ENCODE measurements around the gene GSTM2.
"Not testable (repeated sequence)": the region's sequence is repeated elsewhere in the genome, so short reads cannot be mapped to it uniquely, and the experiment has no call there.

The GSTM2 gene

DNA sequence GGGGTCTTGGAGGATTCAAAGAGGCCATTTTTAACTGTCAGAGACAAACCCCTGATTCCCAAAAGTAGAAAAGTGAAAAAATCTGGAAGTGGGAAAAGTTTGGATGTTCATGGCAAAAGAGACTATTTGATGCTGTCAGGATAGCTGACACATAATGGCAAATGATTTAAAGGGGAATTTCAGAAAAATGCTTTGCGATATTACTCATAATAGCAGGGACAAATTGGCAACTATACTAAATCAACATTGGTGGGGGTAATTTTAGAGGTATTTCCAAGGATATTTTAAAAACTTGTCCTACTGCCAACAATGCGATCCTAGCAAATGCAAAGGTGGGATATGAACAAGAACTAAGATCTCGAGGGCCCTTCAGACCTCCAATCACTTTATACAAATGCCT is 17.2 kb upstream of the GSTM2 start:
- DNase-seq, result no peak

DNA sequence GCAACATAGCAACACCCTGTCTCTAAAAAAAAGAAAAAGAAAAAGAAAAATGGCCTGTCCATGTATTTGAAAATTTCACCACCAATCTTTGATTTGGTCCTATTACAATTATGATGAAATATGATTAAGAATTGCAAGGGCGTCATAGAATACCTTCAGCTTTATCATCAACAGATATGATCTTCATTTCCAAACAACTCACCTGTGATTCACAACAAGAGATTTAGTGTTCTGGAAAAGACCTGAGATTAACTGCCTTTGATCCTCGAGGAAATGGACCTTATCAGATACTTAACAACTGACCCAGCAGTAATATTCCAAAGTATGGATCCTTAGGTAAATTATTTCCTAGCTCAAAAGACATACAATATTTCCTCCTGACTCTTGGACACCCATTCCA is 15.5 kb upstream of the GSTM2 start:
- DNase-seq, result no peak

DNA sequence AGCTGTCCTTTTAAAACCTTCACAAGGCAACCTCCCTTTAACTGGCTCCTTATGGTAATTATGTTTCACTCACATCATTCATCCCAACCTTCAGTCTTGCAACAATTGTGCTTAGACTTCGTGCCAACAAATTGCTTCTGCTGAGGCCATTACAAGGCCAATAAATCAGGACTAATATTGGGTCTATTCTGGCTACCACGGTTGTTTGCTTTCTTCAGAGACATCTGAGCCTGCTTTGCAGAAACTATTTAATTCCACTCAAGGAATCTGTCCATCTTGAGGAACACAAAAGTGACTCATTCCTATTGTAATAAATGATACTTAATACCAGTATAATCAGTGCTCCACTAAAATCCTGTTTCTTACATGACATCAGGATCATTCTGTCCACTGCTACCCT is 14.6 kb upstream of the GSTM2 start:
- DNase-seq, result no peak

DNA sequence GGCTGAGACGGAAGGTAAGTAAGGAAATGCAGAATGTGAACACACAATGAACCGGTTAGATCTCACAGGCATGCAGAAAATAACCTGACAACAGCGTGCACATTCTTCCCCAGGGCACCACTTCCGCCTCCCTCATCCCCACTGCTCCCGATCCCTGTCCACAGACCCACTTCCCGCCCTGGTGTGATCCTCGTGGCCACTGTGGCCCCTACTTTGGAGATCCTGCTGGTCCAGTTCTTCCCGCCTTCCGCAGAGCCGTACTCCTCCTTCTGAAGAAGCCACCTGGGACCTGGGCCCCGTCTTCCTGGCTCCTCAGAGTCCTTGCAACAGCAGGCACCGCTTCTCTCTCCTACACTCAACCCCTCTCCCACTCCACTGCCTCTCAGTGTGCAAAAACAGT is 13.3 kb upstream of the GSTM2 start:
- DNase-seq, result no peak

DNA sequence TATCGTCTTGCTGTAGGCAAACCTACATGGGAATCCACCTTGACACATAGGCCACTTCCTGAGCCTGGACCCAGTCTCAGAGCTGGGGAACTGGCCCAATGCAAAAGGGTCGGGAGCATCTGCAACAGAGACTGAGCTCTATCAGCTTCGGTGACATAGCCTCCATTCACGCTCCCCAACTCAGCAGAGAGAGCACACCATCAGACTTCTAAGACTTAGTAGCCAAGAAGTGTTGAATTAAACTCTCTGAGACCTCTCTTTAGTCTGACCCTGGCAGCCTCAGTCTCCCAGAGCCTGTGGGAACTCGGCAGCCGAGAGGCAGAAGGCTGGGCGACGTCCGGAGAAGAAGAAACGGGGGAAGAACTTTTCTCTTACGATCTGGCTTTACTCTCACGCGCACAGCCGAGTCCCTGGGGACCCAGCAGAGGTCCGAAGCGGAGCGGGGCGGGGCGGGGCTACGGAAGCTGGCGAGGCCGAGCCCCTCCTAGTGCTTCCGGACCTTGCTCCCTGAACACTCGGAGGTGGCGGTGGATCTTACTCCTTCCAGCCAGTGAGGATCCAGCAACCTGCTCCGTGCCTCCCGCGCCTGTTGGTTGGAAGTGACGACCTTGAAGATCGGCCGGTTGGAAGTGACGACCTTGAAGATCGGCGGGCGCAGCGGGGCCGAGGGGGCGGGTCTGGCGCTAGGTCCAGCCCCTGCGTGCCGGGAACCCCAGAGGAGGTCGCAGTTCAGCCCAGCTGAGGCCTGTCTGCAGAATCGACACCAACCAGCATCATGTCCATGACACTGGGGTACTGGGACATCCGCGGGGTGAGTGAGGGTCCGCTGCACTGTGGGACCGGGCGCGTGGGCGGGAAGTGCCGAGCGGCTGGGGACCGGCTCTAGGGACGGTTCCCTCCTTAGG is 12.0 kb upstream of the GSTM2 start, which contains the start of gene GSTM4:
Gene GSTM4 (plus strand): TSS at position 485 of the 905 bp plus-strand sequence. CDS start 291 bp downstream, at position 776.
- peak; percentile 24 for DNase-seq

DNA sequence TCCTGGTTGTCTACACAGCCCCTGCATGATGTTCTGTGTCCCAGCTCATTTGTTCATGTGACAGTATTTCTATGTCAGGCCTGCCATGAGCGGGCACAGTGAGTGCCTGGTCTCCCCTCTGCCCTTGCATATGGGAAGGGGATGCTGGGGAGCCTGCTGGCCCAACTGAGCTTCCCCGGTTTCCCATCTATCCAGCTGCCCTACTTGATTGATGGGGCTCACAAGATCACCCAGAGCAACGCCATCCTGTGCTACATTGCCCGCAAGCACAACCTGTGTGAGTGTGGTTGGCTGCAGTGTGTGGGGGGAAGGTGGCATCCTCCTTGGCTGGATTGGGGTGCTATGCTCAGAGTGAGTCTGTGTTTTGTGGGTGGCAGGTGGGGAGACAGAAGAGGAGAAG is 10.5 kb upstream of the GSTM2 start:
- no peak for DNase-seq

DNA sequence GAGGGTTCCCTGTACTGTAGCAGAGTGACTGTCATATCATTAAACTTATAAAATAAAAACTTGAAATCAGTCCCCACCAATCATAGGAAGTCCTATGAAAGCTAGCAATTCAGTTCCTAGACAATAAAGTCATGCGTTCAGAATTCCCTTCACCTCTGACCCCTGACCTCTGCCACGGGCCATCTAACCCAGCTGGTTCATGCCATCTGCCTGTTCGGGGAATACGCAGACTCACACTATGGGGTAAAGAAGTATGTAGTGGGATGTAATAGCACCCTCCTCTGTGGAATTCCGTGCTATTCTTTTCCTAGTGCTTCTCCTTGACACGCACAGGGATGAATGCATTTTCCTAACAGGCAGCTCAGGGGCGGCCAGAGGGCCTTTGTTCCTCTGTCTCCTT is 9.9 kb upstream of the GSTM2 start:
- no peak for DNase-seq

DNA sequence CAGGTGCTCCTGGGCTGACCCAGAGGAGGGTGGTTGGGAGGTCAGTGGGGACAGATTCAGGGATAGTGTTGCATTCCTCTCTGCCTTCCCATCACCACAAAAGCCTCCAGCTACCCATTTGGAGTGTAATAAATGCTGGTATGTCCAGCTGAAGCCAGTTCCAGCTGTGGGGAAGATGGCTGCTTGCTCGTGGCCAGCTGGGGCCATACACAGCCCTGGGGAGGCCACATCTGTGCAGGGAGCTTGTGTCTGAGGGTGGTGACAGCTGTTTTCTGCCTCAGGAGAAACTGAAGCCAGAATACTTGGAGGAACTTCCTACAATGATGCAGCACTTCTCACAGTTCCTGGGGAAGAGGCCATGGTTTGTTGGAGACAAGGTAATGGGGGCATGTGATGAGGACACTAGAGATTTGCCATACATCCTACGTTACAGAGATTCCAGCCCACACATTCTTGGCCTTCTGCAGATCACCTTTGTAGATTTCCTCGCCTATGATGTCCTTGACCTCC is 9.3 kb upstream of the GSTM2 start:
- no peak for DNase-seq

DNA sequence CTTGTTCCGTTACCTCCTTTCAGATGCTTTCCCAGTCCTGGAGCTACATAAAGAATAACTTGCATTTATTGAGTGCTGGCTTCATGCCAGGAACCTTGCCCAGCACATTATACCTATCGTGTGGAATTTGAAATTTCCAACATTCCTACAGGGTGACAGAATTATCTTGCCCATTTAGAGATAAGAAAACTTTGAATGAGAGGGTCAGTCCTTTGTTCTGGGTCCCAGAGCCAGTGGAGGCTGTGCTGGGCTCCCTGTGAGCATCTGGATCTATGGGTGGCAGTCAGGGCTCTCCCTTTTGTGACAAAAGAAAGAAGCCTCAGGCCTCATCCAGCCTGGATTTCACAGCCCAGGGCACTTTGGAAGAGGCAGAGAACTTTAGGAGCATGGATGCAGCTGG is 8.7 kb upstream of the GSTM2 start:
- no peak for DNase-seq

DNA sequence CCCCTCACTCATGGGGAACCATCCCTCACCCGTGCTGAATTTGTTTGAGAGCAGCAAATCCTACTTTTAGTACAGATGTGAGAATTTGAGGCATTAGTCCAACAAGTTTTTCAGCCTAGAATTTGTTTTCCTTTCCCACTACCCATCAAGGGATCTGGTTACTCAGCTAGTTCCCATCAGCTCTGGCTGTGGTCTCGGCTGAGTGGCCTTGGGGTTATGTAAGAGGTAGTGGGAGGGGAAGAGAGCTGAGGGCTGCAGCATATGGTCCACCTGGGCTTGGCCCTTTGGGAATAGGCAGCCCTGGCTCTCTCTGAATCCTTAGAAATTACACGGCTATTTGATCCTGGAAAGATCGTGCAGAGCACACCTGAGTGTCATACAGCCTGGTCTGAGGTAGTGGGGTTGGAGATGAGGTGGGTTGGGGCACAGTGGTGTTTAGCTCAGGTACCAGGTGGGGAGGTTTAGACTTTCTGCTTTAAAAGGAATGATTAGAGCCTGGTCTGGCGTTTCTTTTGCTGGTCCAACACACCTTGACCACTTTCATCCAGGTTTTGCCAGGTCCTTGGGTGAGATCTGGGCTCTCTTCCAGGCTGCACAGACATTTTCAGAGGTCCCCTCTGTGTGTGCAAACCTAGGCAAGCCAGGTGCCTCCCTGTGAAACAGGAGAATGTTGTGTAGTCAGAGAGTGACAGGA is 7.7 kb upstream of the GSTM2 start:
- no peak for DNase-seq

DNA sequence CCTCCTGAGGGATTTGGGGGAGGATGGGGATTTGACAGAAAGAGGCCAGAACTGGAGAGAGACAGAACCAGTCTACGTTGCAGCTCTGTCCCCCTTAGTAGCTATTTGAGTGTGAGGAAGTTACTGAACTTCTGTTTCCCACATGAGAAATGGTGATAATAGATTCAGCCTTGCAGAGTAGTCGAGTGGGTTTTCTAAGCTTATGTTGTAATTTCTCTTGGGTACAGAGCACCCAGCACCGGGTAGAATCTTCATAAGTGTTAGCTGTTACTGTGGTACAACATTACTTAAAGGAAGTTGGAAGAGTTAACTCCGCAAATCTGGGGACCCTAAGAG is 7.2 kb upstream of the GSTM2 start:
- not testable (repeated sequence) for DNase-seq

DNA sequence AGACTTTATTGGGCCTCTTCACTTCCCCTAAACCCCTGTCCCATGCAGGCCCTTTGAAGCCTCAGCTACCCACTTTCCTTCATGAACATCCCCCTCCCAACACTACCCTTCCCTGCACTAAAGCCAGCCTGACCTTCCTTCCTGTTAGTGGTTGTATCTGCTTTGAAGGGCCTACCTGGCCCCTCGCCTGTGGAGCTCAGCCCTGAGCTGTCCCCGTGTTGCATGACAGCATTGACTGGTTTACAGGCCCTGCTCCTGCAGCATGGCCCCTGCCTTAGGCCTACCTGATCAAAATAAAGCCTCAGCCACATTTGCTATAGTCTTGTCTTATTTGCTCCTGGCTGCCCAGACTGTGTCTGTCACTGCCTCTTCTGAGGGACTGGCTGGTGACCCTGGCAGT is 6.5 kb upstream of the GSTM2 start:
- DNase-seq, result no peak

DNA sequence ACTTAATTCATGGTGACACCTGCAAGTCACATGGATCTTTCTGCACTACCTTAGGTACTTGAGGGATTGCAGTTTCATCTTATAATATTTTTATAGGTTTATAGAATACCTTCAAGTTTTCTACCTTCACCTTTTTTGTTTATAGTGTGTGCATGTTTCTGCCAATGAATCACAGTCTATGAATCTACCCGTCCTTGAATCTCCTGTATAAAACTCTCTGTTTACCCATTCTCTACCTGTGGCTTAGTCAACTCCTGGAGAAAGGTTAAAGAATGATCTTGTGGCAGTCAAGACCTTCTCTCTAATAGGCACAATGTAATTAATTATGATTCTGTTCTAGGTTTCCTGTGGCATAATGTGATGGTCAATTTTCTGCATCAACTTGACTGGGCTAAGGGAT is 3.2 kb upstream of the GSTM2 start:
- DNase-seq, result no peak

DNA sequence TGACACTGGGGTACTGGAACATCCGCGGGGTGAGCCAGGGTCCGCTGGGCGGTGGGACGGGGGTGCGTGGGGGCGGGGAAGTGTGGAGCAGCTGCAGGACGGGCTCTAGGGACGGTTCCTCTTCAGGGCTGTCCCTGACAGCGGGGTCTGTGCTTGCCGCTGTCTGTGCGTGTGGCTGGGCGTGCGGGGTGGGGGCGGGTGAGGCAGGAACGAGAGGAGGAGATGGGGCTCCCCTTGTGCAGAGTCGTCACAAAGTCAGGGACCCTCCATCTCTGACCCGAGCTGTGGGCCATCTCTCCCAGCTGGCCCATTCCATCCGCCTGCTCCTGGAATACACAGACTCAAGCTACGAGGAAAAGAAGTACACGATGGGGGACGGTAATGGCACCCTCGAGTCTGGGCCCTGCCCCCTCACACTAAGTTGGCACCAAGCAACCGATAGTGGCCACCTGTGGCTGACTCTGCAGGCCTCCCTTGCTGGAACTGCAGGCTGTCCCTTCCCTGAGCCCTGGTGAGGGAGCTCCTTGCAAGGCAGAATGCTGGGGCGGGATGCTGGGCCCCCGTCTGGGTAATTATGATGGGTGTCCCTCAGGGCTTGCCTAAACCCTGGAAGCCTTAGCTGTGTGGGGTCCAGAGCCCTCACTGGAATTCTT is 392 bp downstream of the GSTM2 start:
- no peak for DNase-seq

DNA sequence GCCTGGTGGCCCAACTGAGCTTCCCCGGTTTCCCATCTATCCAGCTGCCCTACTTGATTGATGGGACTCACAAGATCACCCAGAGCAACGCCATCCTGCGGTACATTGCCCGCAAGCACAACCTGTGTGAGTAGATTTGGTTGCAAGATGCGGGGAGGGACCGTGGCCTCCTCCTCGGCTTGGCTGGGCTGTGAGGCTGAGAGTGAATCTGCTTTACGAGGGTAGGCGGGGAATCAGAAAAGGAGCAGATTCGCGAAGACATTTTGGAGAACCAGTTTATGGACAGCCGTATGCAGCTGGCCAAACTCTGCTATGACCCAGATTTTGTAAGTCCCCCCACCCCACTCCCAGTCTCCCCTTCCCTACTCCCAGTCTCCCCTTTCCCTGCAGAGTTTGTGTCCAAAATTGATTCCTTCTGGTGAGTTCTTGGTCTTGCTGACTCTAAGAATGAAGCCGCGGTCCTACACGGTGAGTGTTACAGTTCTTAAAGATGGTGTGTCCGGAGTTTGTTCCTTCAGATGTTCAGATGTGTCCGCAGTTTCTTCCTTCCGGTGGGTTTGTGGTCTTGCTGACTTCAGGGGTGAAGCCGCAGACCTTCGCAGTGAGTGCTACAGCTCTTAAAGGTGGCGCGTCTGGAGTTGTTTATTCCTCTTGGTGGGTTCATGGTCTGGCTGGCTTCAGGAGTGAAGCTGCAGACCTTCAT is 1.5 kb downstream of the GSTM2 start:
- no peak for DNase-seq

DNA sequence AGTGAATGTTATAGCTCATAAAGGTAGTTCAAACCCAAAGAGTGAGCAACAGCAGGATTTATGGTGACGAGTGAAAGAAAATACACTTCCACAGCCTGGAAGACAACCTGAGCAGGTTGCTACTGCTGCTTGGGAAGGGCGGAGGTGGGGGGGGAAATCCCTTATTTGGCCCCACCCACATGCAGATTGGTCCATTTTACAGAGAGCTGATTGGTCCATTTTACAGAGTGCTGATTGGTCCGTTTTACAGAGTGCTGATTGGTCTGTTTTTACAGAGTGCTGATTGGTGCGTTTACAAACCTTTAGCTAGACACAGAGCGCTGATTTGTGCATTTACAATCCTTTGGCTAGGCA is 2.1 kb downstream of the GSTM2 start:
- DNase-seq, result not testable (repeated sequence)

DNA sequence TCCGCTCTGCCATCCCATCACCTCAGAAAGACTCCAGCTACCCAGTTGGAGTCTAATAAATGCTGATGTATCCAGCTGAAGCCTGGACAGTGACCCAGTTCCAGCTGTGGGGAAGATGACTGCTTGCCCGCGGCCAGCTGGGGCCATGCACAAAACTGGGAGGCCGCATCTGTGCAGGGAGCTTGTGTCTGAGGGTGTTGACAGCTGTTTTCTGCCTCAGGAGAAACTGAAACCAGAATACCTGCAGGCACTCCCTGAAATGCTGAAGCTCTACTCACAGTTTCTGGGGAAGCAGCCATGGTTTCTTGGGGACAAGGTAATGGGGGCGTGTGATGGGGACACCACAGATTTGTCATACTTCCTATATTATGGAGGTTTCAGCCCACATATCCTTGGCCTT is 3.2 kb downstream of the GSTM2 start:
- no peak for DNase-seq

DNA sequence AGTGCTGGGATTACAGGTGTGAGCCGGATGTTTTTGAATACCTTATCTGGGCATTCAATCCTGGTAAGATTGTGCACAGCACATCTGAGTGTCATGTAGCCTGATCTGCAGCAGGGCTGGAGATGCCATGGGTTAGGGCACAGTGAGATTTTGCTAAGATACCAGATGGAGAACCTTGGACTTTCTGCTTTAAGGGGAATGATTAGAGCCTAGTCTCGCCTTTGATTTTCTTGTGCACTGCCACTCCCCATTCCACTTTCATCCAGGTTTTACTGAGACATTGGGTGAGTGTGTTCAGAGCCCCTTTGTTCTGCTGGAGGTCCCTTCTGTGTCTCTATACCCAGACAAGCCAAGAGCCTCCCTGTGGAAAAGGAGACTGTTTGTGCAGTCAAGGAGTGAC is 6.0 kb downstream of the GSTM2 start:
- not testable (repeated sequence) for DNase-seq

DNA sequence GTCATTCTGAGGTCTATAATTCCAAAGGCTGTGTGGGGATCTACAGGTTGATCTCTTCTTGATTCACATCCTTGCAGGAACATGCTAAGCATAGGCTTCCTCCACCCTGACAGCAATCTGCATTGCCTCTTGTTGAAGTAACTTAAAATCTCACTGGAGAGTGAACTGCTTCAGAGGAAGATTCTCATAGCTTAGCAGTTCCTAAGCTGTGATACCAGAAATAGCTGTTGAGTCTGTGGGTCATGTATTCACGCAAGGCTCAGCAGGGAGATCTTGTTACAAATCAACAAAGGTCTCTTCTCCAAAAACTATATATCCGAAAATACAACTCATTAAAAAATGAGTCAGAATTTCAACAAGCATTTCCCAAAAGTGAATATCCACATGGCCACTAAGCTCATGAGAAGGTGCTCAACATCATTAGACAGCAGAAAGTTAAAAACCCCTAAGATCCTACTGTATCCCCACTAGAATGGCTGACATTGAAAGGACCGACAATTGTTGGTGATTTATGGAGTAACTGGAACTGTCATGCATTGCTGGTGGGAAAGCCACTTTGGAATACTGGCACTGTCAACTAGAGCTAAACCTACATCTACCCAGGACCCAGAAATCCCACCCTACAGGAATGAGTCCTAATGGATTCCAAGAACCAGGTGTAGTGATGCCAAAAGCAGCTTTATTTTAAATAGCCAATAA is 9.0 kb downstream of the GSTM2 start:
- DNase-seq, result not testable (repeated sequence)

DNA sequence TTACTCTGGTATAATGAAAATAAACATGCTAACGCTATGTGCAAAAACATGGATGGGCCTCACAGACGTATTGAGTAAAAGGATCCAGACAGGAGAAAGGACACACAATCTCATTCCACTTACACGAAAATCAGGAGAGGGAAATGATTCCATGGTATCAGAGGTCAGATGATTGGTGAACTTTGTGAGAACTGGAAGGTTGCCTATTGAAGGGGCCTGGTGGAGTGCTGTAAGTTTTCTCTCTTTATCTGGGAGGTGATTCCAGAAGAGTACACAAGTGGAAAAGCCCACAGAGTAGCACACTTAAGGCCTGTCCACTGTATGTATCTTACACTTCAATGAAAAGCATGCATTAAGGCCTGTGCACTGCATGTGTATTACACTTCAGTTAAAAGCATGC is 9.6 kb downstream of the GSTM2 start:
- no peak for DNase-seq

DNA sequence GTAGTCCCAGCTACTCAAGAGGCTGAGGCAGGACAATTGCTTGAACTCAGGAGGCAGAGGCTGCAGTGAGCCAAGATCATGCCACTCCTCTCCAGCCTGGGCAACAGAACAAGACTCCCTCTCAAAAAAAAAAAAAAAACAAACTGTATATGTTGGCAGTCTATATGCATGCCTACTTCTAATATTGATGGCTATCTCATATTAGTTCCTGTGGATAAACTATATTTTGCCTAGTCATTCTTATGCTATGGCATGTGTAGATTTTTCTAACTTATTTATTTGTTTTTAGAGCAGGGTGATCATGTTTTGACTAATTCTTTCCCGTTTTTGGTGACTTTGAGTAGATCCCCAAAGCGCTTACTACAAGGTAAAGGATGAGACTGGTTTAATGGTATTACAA is 10.8 kb downstream of the GSTM2 start:
- DNase-seq, result not testable (repeated sequence)

DNA sequence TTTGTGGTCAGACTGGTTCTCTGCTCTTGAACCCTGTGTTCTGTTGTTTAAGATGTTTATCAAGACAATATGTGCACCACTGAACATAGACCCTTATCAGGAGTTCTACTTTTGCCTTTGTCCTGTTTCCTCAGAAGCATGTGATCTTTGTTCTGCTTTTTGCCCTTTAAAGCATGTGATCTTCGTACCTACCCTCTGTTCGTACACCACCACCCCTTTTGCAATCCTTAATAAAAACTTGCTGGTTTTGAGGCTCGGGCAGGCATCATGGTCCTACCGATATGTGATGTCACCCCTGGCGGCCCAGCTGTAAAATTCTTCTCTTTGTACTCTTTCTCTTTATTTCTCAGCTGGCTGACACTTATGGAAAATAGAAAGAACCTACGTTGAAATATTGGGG is 16.9 kb downstream of the GSTM2 start:
- not testable (repeated sequence) for DNase-seq
